ENCODE results near the gene NCEH1.

The NCEH1 gene

GRCh38 chr3:172627057-172627809 lies 83.6 kb downstream of the NCEH1 start:
- no peak for TF ChIP-seq CTCF (IDR thresholded peaks at IDR 0.05; ENCODE audit: low read depth, low read length)
- no peak overlapping the region for H3K4me3 ChIP-seq (ENCODE audit: low read depth, low read length)

GRCh38 chr3:172626021-172626640 lies 84.7 kb downstream of the NCEH1 start:
- H3K4me3 ChIP-seq (ENCODE audit: low read depth, low read length): no peak overlapping the region
- TF ChIP-seq CTCF (IDR thresholded peaks at IDR 0.05; ENCODE audit: low read depth, low read length): no peak

GRCh38 chr3:172625404-172625803 lies 85.5 kb downstream of the NCEH1 start:
- TF ChIP-seq CTCF (IDR thresholded peaks at IDR 0.05; ENCODE audit: low read depth, low read length): no peak
- H3K4me3 ChIP-seq (ENCODE audit: low read depth, low read length): no peak overlapping the region

GRCh38 chr3:172624999-172625398 lies 85.9 kb downstream of the NCEH1 start:
- TF ChIP-seq CTCF (IDR thresholded peaks at IDR 0.05; ENCODE audit: low read depth, low read length): no peak
- H3K4me3 ChIP-seq (ENCODE audit: low read depth, low read length): no peak overlapping the region

GRCh38 chr3:172622916-172623700 lies 87.8 kb downstream of the NCEH1 start:
- TF ChIP-seq CTCF (IDR thresholded peaks at IDR 0.05; ENCODE audit: low read depth, low read length): peak; percentile 36
- no peak overlapping the region for H3K4me3 ChIP-seq (ENCODE audit: low read depth, low read length)

GRCh38 chr3:172622156-172622555 lies 88.7 kb downstream of the NCEH1 start:
- H3K4me3 ChIP-seq (ENCODE audit: low read depth, low read length): no peak overlapping the region
- no peak for TF ChIP-seq CTCF (IDR thresholded peaks at IDR 0.05; ENCODE audit: low read depth, low read length)

GRCh38 chr3:172617976-172618375 lies 92.9 kb downstream of the NCEH1 start:
- TF ChIP-seq CTCF (IDR thresholded peaks at IDR 0.05; ENCODE audit: low read depth, low read length): no peak
- no peak overlapping the region for H3K4me3 ChIP-seq (ENCODE audit: low read depth, low read length)

All from WI38 (cell line).